GM23338 (cell line): ENCODE measurements around the gene RIOK3.

Source experiments
- CREB1 ChIP-seq: fragments of 250-450 bp; sonication (Bioruptor Pico); IDR thresholded peaks from 2 replicates; pipeline ENCODE4 v1.5.0; 2020; ENCODE audit warnings: low read depth, mild to moderate bottlenecking, moderate library complexity
- CTCF ChIP-seq, 2 experiments: fragments of 200-600 bp in 1 of 2; sonication (generic) in 1 of 2; conservative IDR thresholded peaks; 2 replicates each; pipeline versions ENCODE4 v1.5.1 to v1.6.1; 2016 to 2017; ENCODE audit warnings: antibody characterized with exemption in 2 of 2, low read depth in 2 of 2, mild to moderate bottlenecking in 2 of 2, moderate library complexity in 1 of 2
- ETS1 ChIP-seq: IDR thresholded peaks from 2 replicates; pipeline ENCODE4 v1.6.1; 2016; ENCODE audit warnings: antibody characterized with exemption
- EZH2 ChIP-seq: fragments of 200-600 bp; sonication (generic); IDR thresholded peaks from one replicate; pipeline ENCODE4 v1.8.0; 2017; ENCODE audit warnings: antibody characterized with exemption, mild to moderate bottlenecking, low read depth; ENCODE audit not compliant: unreplicated experiment
- EZH2phosphoT487 ChIP-seq: fragments of 200-600 bp; sonication (generic); IDR thresholded peaks from one replicate; pipeline ENCODE4 v1.8.1; 2018; ENCODE audit warnings: antibody characterized with exemption; ENCODE audit not compliant: unreplicated experiment
- JUNB ChIP-seq: IDR thresholded peaks from one replicate; pipeline ENCODE4 v1.6.1; 2016; ENCODE audit warnings: antibody characterized with exemption; ENCODE audit not compliant: unreplicated experiment
- NANOG ChIP-seq: IDR thresholded peaks from 2 replicates; pipeline ENCODE4 v1.6.1; 2016; ENCODE audit warnings: antibody characterized with exemption, borderline replicate concordance
- POLR2AphosphoS5 ChIP-seq: IDR thresholded peaks from 2 replicates; pipeline ENCODE4 v1.6.1; 2016; ENCODE audit warnings: antibody characterized with exemption, low read depth
- REST ChIP-seq: IDR thresholded peaks from one replicate; pipeline ENCODE4 v1.6.1; 2018; ENCODE audit warnings: antibody characterized with exemption; ENCODE audit not compliant: unreplicated experiment
- STAT1 ChIP-seq: IDR thresholded peaks from one replicate; pipeline ENCODE4 v1.6.1; 2016; ENCODE audit warnings: antibody characterized with exemption; ENCODE audit not compliant: unreplicated experiment
- ZNF114 ChIP-seq: fragments of 250-450 bp; sonication (Bioruptor Pico); IDR thresholded peaks from 2 replicates; pipeline ENCODE4 v1.5.0; 2020; ENCODE audit warnings: mild to moderate bottlenecking, moderate library complexity
- ZNF331 ChIP-seq: fragments of 250-450 bp; sonication (Bioruptor Pico); IDR thresholded peaks from 2 replicates; pipeline ENCODE4 v1.5.0; 2020; ENCODE audit warnings: low read depth, mild to moderate bottlenecking, moderate library complexity

- TF ChIP-seq EZH2phosphoT487 = no peak
- no peak for TF ChIP-seq CTCF (conservative IDR thresholded peaks at IDR 0.05; ENCODE audit: low read depth in 2 of 2)
- no peak for TF ChIP-seq EZH2
- no peak for TF ChIP-seq POLR2AphosphoS5
- TF ChIP-seq NANOG = no peak
- TF ChIP-seq CREB1 = no peak
- TF ChIP-seq JUNB = no peak
- no peak for TF ChIP-seq REST
- no peak for TF ChIP-seq ZNF331
- TF ChIP-seq ETS1 = no peak
- TF ChIP-seq ZNF114 (CRISPR knock-in tag) = no peak
- no peak for TF ChIP-seq STAT1
Observed at GRCh38 chr18:23438608-23439366, 14.3 kb upstream of the RIOK3 start.
